Cardiac fibroblast (primary cell): ENCODE results near the gene TCP11.

ENCODE experiments used
- DNase-seq, 2 donors: peaks; one replicate each; pipeline versions ENCODE4 v3.0.0 to v3.0.0-alpha.2; 2010; ENCODE audit warnings: low read depth in 2 of 2
- H3K4me3 ChIP-seq, 2 donors: replicated peaks in 1 of 2; 1 replicate in 1 of 2; 2 replicates in 1 of 2; pipeline ENCODE4 v1.5.1; 2011; ENCODE audit warnings: low read depth in 2 of 2, low read length in 2 of 2, mild to moderate bottlenecking in 2 of 2, moderate library complexity in 1 of 2
- TF ChIP-seq, protein P1 (sequence below): IDR thresholded peaks from one replicate; pipeline ENCODE4 v1.5.1; 2011; ENCODE audit warnings: low read depth, mild to moderate bottlenecking, low read length, inconsistent platforms

Gene TCP11

DNA sequence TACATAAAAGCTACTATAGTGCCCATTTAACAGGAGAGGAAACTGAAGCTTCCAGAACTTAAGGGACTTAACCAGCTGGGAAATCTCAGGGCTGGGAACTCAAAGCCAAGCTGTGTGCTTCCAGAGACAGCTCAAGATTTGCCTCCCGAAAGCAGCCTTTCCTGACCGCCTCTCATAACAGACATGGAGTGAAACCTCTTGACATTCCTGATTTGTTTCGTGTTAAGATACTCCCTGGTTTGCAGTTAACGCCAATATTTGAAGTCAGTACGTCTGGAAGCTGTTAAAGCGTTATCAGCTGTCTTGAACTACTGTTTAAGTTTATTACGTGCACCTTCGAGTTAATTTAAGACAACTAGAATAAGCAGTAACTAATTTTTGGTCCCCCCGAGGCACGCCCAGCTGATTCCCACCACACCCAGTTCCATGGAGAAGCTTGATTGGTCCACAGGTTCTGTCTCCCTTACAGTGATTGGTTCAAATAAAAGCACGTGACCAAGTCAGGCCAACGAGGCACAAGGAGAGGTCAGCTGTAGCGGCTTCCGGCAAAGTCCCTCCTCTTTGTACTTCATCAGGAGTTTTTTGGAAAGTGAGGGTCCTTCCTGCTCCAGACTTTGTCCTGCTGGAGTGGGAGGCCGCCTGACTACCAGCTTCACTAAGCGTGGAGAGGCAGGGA, 8.9 kb upstream of the TCP11 start:
- DNase-seq, result no peak
- TF ChIP-seq, protein P1, sequence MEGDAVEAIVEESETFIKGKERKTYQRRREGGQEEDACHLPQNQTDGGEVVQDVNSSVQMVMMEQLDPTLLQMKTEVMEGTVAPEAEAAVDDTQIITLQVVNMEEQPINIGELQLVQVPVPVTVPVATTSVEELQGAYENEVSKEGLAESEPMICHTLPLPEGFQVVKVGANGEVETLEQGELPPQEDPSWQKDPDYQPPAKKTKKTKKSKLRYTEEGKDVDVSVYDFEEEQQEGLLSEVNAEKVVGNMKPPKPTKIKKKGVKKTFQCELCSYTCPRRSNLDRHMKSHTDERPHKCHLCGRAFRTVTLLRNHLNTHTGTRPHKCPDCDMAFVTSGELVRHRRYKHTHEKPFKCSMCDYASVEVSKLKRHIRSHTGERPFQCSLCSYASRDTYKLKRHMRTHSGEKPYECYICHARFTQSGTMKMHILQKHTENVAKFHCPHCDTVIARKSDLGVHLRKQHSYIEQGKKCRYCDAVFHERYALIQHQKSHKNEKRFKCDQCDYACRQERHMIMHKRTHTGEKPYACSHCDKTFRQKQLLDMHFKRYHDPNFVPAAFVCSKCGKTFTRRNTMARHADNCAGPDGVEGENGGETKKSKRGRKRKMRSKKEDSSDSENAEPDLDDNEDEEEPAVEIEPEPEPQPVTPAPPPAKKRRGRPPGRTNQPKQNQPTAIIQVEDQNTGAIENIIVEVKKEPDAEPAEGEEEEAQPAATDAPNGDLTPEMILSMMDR, result no peak
- no peak overlapping the region for H3K4me3 ChIP-seq

DNA sequence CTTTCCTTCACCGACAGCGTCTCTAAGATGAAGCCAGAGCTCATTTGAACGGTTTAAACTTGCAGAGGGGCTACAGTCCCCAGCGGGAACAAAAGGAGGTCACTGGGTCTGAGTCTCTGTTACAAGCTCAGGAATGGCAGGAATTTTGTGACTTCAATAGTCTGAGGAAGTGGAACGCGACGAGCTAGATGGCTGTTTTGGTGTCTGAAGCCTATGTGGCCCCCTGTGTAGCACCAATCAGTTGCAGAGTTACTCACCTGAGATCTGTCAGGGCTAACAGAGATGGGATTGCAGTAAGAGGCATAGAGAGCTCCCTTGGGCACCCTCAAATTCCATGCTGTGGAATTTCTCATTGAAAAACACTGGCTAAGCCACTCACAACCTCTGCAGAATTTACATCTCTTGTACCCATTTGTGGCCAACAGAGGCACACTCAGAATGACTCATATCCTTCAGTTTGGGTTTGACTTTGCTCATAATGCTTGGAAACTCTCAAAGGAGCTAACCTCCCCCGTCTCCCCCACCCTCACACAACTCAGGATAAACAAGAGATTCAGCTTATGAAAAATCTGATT, 7.1 kb upstream of the TCP11 start:
- peak; percentile 37 to 91 for DNase-seq

DNA sequence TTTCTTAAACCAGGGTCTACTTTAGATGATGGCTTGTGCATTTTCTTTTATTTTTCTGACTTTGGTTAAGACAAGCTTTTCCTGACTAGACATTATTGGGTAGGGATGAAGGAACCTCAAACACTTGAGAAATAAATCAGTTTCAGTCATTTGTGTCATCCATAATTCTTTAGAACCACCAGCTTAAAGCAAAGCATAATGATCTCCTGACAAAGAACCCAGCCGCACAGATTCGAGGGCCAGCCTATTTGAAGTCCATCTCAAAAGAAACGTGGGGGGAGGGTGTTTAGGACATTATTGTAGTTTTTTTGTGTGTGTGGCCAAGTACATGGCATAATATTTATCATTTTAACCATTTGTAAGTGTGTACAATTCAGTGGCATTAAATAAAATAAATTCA, 6.3 kb upstream of the TCP11 start:
- TF ChIP-seq, protein P1, result no peak
- H3K4me3 ChIP-seq, result no peak overlapping the region
- DNase-seq, result no peak

More for the DNA sequence above, 7.1 kb upstream of the TCP11 start:
- TF ChIP-seq, protein P1, result no peak
- H3K4me3 ChIP-seq, result no peak overlapping the region

DNA sequence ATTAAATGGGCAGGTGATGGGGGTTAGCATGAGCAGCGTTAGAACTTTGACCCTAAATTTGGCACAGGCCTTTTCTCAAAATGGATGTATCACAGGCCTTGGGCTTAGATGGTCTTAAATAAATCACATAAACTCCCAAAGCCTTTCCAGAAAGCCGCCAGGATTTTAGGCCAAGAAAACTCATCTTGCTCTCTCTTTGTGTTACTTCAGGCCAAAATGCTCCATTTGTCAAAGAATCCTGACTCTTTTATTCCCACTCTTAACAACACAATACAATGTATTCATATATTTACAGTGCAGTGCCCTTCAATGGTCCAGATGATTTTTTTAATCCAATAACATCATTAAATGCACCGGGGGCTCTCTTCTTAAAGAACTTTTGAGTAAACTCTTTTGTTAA, 5.9 kb upstream of the TCP11 start:
- no peak for DNase-seq
- TF ChIP-seq, protein P1, result no peak
- H3K4me3 ChIP-seq, result no peak overlapping the region

DNA sequence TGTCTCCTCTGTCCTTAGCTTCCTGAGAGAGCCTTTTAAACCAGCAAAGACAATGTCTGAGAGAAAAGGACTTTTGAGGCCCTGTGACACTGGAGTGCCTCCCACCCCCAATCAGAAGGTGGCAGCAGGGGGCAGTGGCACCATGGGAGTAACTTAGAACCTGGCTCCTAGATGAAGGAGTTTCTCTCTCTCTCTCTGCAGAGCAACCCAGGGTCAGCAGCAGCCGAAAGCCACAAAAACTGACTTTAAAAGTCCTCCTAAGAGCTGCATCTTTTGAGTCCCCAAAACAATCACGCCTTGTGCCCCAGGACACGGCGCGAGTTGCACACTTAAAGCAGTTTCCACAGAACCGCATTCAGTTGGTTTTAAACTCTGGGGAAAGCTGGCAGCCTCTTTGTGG, 5.3 kb upstream of the TCP11 start:
- TF ChIP-seq, protein P1, result peak; percentile 81
- peak; percentile 69 to 71 for DNase-seq

GRCh38 chr6:35145757-35146156, 4.6 kb upstream of the TCP11 start:
- TF ChIP-seq, protein P1, result no peak
- no peak overlapping the region for H3K4me3 ChIP-seq
- no peak for DNase-seq

More for the DNA sequence above, 5.3 kb upstream of the TCP11 start:
- H3K4me3 ChIP-seq, result no peak overlapping the region
